Hippocampal formation (tissue), 2 donors: Measurements from ENCODE around the gene TNC.

Source experiments
- DNase-seq, 2 donors: peaks; one replicate each; lab custom pipeline; 2025; lab: John Stamatoyannopoulos, UW

TNC gene

DNA sequence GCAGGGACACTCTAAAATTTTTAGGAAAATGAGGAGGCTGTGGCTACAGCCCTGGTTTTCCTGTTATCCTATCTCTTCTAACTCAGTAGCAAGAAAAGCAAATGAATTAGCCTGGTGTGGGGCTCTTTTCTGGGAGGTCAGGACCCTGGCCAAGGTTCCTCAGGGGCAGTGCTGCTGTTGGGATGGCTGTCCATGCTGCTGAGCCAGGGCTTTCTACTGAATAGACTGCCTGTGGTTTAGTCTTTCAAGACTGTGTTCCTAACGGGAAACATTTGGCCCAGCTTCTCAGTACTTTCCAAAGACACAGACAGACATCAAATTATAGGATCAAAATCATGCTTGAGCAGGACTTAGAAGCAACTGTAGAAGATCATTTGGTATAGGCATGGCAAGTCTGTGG lies 18.1 kb downstream of the TNC start:
- DNase-seq, result peak in 1 of 2 donors; percentile 10

DNA sequence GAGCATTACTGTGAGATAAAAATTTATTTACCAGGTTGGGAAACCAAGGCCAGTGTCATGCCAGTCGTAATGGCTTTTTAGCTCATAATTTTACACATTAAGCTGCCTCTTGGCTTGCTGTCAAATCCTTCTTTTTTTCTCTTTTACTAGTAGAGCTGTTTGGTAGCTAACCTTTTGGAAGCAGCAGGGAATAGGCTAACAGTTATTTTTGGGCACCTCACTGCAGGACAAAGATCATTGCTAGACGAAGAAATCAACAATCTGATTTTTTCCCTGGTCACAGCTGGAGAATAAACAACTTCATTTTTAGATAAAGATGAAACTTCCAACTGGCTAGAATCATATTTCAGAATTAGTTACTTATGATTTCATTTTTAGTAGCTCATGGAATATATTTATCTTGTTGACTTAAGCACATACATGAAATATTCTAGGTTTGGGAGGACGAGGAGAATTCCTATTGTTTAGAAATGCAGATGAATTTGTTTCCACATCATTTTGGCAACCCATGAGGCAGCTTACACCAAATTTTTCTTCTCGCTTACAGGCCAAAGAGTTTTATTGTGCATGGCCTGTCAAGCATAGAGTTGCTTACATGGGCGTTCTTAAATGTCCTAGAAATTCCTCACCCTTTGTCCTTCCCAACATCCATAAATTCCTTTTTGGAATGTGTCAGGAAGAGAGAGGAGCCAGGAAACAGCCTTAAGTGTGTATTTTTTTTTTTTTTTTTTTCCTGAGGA lies 19.6 kb downstream of the TNC start:
- DNase-seq, result no peak

DNA sequence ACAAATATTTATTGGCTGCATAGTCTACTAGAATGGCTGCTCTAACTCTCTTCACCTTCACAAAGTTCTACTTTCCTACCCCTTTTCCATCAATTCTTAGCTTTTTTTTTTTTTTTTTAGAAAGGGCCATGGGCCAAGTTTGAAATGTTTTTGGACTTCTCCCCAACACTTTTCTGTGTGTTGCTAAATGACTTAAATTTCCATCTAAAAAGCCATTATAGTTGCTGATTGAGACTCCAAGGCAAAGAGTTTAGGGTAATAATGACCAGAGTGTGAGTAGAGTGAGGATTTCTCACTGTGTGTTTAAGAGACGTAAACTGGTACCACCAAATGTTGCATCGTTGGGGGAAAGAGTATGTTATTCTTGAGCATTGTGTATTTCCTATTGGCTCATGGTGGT lies 24.4 kb downstream of the TNC start:
- DNase-seq, result no peak

DNA sequence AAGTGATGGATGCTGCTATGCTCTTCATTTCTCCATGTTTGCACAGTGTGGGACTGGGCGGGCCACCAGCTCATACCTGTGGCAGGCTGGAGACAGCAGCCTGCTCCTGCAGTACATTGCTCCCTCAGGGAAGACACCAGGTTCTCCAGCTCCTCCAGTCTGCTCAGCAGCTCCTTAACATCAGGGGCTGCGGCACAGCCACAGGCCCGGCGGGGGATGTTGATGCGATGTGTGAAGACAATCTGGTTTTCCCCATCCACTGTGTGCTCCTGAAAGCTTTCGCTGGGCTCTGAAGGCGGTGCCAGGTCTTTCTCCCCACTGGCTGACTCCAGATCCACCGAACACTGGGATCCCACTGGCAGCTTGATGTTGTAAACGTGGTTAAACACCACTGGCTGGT lies 27.5 kb downstream of the TNC start:
- no peak for DNase-seq

DNA sequence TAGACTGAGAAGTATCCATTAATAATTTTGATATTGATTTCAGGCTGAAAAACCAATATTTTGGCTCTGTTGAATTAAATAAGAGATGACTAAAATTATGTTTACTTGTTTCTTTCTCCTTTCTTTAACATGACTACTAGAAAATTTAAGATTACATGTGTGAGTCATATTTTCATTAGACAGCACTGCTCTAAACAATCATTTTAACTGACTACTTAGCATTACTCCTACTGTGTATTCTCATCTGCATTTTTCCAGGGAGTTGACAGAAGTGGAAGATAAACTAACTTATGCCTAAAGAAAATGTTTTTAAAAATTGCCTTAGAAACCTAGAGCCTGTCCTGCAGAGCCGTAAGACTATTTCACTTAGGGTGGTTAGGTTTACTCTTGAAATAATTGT lies 29.1 kb downstream of the TNC start:
- no peak for DNase-seq

DNA sequence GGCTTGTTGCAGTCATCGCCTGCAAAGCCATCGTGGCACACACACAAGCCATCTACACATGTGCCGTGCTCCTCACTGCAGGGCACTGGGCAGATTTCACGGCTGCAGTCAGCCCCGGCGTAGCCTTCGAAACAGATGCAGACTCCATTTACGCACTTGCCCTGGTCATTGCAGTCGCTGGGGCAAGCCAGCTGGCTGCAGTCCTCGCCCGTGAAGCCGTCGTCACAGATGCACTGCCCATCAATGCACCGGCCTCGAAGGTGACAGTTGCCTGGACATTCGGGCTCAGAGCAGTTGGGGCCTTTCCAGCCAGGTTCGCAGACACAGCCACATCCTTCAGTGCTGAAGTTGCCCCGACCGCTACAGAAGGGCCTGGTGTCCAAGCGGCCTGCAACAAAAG lies 31.1 kb downstream of the TNC start:
- DNase-seq, result no peak

DNA sequence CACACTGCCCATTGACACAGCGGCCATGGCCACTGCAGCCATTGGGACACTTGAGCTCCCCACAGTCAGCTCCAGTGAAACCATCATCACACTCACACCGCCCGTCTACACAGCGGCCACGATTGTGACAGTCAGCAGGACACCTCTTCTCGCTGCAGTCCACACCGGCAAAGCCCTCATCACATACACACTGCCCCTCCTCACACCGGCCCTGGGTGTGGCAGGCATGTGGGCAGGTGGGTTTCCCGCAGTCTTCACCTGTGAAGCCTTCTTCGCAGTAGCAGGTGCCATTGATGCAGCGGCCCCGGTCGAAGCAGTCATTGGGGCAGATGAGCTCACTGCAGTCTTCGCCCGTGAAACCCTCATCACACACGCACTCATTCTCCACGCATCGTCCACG lies 31.5 kb downstream of the TNC start:
- no peak for DNase-seq

DNA sequence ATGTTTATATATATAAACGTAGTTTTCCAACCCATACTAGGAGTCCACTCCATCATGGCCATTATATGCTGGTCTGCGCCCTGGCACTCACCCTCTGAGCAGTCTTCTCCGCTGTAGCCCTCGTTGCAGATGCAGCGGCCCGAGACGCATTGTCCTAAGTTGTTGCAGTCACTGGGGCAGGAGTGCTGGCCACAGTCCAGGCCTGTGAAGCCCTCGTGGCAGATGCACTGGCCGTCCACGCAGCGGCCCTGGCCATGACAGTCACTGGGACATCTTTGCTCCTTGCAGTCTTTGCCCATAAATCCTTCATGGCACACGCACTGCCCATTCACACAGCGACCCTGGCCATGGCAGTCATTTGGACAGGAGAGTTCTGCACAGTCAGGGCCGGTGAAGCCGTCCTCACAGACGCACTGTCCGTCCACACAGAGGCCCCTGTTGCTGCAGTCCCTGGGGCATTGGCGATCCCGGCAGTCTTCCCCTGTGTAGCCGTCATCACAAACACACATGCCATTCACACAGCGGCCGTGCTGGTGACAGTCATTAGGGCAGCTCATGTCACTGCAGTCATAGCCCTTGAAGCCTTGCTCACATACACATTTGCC lies 32.1 kb downstream of the TNC start:
- DNase-seq, result no peak

DNA sequence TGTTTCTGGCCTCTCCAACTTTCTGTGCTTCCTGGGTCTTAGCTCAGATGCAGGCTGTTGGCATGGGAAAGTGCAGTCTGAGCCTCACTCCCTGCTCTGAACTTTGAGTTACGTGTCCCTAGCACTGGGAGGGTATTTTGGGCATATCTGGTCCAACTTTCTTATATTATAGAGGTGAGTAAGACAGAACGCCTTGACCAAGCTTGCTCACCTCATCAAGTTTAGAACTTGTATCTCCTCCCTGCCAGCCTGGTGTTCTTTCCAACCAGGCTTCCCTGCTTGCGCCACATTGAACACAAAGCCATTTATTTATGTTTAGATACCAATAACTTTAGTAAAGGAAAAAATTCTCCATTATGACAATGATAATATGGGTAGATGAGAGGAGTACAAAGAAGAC lies 33.2 kb downstream of the TNC start:
- DNase-seq, result no peak

DNA sequence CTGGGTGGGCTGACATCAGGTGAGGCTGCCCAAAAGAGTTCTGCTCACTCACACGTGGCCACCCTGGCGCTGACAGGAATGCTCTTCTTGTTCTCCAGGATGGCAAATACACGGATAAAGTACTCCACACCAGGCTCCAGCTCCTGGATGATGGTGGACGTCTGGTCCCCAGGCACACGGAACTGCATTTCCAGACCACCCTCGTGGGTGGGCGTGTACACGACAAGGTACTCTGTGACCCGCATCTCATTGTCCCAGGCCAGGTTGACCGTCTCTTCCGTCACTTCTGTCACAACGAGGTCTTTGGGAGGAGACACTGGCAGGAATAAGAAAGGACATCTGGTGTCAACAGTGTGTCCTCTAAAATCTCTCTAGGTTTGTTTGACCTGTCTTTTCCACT lies 33.8 kb downstream of the TNC start:
- no peak for DNase-seq

DNA sequence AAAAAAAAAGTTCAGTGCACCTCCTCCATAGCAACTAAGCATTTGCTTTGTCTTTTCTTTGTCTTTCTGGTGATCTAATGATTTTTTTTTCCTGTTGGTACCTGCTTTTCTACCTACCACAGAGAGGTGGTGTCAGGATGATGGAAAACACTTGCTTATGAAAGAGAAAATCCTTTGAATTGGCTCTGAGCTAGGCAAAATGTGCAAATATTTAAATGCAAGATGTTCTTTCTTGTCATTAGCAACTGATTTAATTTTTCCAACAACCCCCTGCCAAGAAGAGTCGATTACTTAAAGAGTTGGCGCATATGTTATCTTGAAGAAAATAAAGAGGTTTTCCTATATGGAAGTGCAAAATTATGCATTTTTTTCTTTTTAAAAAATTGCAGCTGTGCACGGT lies 37.7 kb downstream of the TNC start:
- no peak for DNase-seq

DNA sequence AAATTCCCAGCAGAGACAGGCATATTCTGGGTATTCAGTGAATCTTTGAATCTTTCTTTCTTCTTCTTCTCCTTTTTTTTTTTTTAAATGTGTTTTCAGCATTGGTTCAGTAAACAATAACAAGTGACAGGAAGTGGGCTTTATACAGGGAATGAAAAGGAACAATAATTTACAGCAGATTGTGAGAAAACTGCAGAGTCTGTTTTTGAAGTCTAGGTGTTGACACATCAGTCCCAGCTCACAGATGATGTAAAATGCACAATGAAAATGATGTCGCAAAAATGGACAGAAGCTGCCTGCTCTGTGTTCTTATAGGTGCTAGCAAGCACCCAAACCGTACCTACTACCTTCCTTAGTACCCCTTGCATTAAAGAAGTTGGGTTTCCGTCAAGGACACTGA lies 38.8 kb downstream of the TNC start:
- no peak for DNase-seq

DNA sequence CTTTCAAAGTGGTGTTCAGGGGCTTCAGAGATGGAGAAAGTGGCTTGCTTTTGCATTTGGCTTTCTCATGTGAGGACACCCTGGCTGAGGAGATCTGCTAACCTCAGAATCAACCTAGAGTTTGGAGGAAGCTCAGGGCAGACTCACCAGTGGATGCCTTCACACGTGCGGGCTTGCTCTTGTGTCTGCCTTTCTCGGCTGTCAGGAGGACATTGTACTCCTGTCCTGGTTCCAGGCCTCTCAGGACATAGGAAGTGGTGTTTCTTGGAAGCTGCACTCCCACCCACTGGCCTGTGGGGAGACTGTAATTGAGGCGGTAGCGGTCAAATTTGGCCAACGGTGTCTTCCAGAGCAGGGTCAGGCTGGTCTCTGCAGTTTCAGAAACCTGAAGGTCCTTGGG lies 44.5 kb downstream of the TNC start:
- no peak for DNase-seq

DNA sequence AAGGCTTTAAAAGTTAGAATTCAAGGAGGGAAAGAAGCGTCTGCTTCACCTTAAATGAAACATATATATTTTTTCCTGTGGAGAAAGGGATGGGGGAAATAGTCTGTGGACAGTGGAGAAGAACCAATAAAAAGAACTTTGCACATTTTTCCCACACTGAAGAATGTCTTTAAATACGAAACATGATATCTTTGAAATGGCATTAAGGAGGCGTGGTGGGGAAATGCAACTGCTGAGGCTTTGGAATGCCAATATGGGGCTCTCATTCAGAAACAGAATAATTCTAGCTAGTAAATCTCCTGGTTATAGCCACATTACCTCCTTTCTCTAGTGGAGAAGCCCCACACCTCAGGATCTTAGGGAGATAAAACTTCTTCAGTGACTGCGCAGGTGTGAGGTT lies 46.8 kb downstream of the TNC start:
- no peak for DNase-seq

DNA sequence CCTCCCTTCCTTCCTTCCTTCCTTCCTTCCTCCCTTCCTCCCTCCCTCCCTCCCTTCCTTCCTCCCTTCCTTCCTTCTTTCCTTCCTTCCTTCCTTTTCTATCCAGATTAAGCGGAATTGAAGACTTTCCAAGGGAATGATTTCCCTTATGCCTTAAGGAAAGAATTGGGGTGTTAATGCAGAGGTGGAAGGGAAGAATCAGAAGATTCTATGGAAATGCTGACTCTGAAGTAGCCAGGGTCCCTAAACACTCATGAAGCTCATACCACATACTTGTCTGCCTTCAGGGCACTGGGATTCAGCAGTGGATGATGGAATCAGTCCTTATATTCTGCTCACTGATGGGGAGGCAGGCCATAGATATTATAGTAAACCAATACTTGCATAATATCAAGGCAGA lies 48.2 kb downstream of the TNC start:
- no peak for DNase-seq

DNA sequence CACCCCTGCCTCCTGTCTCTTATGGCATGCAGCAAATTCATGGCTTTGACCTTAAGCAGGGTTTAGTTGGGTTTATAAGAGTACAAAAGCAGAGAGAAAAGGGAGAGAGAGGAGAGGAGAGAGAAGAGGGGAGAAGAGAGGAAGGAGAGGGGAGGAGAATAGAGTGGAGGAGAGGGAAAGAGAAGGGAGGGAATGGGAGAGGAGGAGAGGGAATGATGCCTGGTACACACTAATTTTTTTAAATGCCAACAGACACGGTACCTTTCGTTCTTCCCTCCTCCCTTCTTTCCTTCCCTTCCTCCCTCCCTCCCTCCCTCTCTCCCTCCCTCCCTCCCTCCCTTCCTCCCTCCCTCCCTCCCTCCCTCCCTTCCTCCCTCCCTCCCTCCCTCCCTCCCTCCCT lies 48.7 kb downstream of the TNC start:
- DNase-seq, result no peak

DNA sequence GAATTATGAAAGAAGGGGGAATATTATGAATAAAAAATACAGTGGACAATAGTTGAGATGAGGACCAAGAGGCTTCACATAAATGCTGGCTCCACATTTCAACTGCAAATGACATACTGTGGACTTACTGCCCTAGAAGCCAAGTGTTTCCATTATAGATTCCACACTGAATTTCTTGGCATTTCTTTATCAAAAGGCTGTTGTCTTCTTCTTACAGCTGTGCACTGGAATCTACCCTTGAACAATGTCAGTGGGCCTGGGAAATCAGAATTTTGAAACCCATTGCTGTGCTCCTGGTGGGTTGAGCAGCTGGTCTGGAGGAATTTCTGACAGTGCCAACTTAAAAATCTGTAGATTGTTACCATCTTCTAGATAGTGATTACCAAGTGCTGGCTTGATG lies 49.9 kb downstream of the TNC start:
- DNase-seq, result no peak

DNA sequence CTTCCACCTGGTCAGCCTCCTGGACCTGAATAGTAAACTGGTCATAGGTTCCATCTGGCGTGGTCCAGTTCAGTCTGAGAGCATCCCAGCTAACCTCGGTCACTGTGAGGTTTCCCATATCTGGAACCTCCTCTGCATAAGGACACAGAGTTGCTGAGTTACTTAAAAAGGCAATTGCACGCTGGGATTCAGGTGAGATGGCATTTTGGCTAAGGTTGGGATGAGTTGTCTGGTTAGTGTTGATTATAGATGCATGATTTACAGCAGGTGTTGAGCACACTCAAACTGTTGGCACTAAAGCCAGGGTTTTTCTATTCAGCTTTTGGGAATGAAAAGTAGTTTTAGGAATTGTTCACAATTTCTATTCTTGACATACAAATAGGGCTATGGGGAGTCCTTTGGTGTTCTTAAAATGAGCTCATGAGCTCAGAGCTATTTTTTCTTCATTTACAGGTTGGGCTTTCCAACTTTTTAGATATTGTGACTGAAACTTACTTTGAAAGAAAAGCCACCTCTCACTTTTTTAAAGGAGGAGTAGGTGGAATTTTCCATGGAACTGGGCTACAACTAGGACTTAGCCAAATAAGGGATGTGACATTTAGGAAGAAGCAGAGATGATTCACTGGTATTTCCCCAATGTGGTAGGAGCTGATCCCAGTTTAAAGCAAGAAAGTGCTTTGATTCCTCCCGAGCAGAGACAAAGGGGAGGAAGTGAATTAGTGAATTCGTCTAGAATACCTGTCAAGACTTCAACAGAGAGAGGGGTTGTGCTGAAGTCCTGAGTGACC lies 54.7 kb downstream of the TNC start:
- peak in 1 of 2 donors; percentile 7 for DNase-seq

DNA sequence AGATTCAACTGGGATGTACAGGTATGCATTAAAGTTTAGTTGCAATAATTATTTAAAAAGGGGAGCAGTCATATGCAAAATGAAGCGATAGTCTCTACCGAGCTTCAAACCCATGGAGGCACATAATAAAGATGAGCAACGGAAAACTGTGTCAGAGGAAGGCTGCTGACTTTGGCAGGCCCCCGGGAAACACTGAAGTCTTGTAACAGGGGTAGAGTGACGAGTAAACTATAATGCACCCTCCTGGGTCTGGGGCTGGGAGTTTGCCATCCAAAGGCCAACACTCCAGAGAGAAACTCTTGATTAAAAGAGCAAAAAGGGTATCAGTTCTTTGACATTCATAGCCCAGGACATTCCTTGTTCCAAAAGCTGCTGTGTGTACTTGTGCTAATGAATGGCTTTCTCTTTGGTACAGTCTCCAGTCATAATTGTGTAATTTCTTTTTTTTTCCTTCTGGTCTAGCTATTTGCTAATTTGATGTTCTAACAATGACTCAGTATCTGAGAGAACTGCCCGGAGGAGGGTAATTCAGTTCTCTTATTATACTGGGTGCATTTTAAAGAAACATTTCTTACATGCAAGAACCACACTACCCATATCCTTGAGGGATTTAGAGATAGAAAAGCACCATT lies 59.2 kb downstream of the TNC start:
- DNase-seq, result no peak

DNA sequence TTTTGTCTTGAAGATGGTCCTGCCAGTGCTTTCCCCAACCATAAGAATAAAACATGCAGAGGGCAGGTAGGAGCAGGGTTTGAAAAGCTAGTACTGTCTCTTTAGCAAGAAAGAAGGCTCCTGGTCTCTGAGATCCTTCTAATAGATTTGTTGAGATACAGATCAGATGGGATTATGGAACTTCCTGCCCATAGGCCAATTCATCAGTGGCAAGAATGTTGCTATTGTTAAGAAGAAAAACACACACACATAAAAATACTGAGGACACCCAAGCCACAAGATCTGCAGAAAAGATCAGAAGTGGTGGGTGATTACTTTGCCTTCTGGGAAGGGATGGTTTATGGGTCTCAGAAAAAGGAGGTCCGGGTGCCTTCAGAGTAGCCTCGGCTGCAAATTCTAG lies 59.8 kb downstream of the TNC start:
- no peak for DNase-seq

DNA sequence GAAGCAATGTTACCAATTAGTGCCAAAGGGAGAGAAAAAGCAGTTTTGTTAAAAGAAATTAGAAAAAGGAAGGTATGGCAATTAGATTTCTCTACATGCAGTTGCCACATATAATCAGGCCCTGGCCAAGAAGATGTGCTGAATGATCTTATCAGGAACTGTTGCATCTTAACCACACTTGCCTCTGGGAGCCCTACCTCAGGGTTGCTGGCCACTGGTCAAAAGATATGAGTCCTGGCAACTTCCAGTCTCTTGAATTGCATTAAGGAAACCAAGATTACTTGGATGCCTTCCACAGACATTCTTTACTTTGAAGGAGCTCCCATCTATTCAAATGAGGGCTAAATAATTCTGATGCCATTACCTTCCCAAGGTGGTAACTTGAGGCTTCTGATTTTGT lies 60.4 kb downstream of the TNC start:
- no peak for DNase-seq

DNA sequence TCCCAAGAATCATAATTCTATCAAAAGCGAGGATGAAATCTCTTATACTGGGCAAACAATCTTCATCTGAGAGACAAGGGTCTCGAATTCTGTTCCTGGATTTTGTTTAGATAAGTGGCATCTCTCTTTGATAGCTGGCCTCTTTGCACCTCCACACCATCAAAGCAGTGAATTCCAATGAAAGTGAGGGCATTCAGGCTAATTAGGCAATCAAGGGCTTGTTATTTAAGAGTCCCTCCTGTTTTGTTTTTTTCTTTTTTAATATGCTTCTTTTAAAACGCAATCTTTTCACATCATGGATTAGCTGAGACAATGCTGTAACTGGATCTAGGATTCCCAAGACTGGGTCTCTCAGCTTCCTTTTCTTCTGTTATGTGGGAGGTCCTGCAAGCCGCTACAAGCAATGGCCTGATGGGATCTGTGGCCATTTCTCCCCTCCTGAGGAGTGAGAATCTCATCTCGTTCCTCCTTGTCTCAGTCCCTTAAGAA lies 67.9 kb downstream of the TNC start:
- no peak for DNase-seq

DNA sequence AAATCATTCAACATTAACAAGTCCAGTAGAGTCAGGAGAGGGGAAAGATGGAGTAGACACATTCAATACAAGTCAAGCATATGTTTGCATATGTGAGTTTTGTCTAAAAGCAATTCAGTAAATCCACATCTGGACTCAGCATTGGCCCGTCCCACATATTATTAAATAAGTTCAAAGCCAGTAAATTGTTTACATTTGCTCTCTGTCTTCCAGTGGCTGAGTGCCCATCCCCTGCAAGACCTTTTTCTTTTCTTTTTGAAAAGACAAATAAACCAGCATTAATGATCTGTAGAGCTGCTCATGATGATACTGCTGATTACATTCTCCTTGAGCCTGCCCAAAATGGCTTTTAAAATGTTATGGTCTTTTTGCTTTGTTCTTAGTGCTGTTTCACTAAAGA lies 71.1 kb downstream of the TNC start:
- no peak for DNase-seq
